GM23338 (cell line): ENCODE results near the gene LY6G6D. TPM values are rescaled to one million over a fixed set of nuclear protein-coding genes. Genes with fewer than 3 reads are reported as not detected.

Experiments
- ATAC-seq: fragments of 200-7000 bp; cut with Tn5 transposase; 3 replicates; pipeline ENCODE4 v1.9.1; 2020
- DNase-seq: peaks from one replicate; pipeline ENCODE4 v3.0.0-alpha.2; 2015; ENCODE audit warnings: low spot score
- H2AFZ ChIP-seq: fragments of 200-600 bp; sonication (generic); 2 replicates; pipeline ENCODE4 v1.8.0; 2016; ENCODE audit warnings: antibody characterized with exemption, mild to moderate bottlenecking, moderate library complexity
- H3F3A ChIP-seq: fragments of 200-600 bp; sonication (generic); replicated peaks from 2 replicates; pipeline ENCODE4 v1.8.0; 2017; ENCODE audit warnings: antibody characterized with exemption, mixed run types, low read depth
- H3K27ac ChIP-seq: fragments of 200-600 bp; sonication (generic); 2 replicates; pipeline ENCODE4 v1.6.1; 2016; ENCODE audit warnings: low read depth
- H3K27me3 ChIP-seq: fragments of 200-600 bp; sonication (generic); 2 replicates; pipeline ENCODE4 v1.8.0; 2016; ENCODE audit warnings: mild to moderate bottlenecking, mixed run types, moderate library complexity; ENCODE audit not compliant: insufficient read depth
- H3K36me3 ChIP-seq: fragments of 200-600 bp; sonication (generic); 2 replicates; pipeline ENCODE4 v1.8.0; 2016; ENCODE audit warnings: mild to moderate bottlenecking; ENCODE audit not compliant: insufficient read depth
- H3K4me1 ChIP-seq: fragments of 200-600 bp; sonication (generic); 2 replicates; pipeline ENCODE4 v1.8.0; 2016; ENCODE audit warnings: mild to moderate bottlenecking, moderate library complexity; ENCODE audit not compliant: insufficient read depth
- H3K4me2 ChIP-seq: fragments of 200-600 bp; sonication (generic); 2 replicates; pipeline ENCODE4 v1.7.1; 2017; ENCODE audit warnings: mixed run types
- H3K4me3 ChIP-seq: fragments of 200-600 bp; sonication (generic); 2 replicates; pipeline ENCODE4 v1.6.1; 2016; ENCODE audit warnings: mixed run types
- H3K79me2 ChIP-seq: fragments of 200-600 bp; sonication (generic); replicated peaks from 2 replicates; pipeline ENCODE4 v1.8.0; 2017; ENCODE audit warnings: mild to moderate bottlenecking; ENCODE audit not compliant: insufficient read depth
- H3K9me2 ChIP-seq: fragments of 200-600 bp; sonication (generic); 2 replicates; pipeline ENCODE4 v1.8.0; 2017; ENCODE audit not compliant: insufficient read depth
- H4K20me1 ChIP-seq: fragments of 200-600 bp; sonication (generic); replicated peaks from 2 replicates; pipeline ENCODE4 v1.8.0; 2017; ENCODE audit warnings: mild to moderate bottlenecking; ENCODE audit not compliant: insufficient read depth
- H3K27ac Mint-ChIP-seq: 2 replicates; pipeline ENCODE4 v1.8.0; 2020; ENCODE audit warnings: inconsistent platforms, mild to moderate bottlenecking, moderate library complexity, mixed read lengths
- H3K27me3 Mint-ChIP-seq: 3 replicates; pipeline ENCODE4 v1.8.0; 2022; ENCODE audit warnings: low read depth, mild to moderate bottlenecking, moderate library complexity, mixed read lengths, inconsistent platforms; ENCODE audit not compliant: insufficient read depth, poor library complexity
- H3K36me3 Mint-ChIP-seq: 3 replicates; pipeline ENCODE4 v1.8.0; 2021; ENCODE audit warnings: low read depth, mild to moderate bottlenecking, inconsistent platforms, moderate library complexity, mixed read lengths
- H3K4me1 Mint-ChIP-seq: 3 replicates; pipeline ENCODE4 v1.8.0; 2020; ENCODE audit warnings: mild to moderate bottlenecking, inconsistent platforms, mixed read lengths
- H3K4me3 Mint-ChIP-seq: 3 replicates; pipeline ENCODE4 v1.8.0; 2021; ENCODE audit warnings: moderate library complexity, mild to moderate bottlenecking, inconsistent platforms, mixed read lengths
- H3K9me3 Mint-ChIP-seq: 3 replicates; pipeline ENCODE4 v1.8.0; 2020; ENCODE audit warnings: moderate library complexity, mild to moderate bottlenecking, inconsistent platforms, mixed read lengths
- CREB1 ChIP-seq: fragments of 250-450 bp; sonication (Bioruptor Pico); IDR thresholded peaks from 2 replicates; pipeline ENCODE4 v1.5.0; 2020; ENCODE audit warnings: low read depth, mild to moderate bottlenecking, moderate library complexity
- EZH2 ChIP-seq: fragments of 200-600 bp; sonication (generic); IDR thresholded peaks from one replicate; pipeline ENCODE4 v1.8.0; 2017; ENCODE audit warnings: antibody characterized with exemption, mild to moderate bottlenecking, low read depth; ENCODE audit not compliant: unreplicated experiment
- EZH2phosphoT487 ChIP-seq: fragments of 200-600 bp; sonication (generic); IDR thresholded peaks from one replicate; pipeline ENCODE4 v1.8.1; 2018; ENCODE audit warnings: antibody characterized with exemption; ENCODE audit not compliant: unreplicated experiment
- JUNB ChIP-seq: IDR thresholded peaks from one replicate; pipeline ENCODE4 v1.6.1; 2016; ENCODE audit warnings: antibody characterized with exemption; ENCODE audit not compliant: unreplicated experiment
- NANOG ChIP-seq: IDR thresholded peaks from 2 replicates; pipeline ENCODE4 v1.6.1; 2016; ENCODE audit warnings: antibody characterized with exemption, borderline replicate concordance
- POLR2AphosphoS5 ChIP-seq: IDR thresholded peaks from 2 replicates; pipeline ENCODE4 v1.6.1; 2016; ENCODE audit warnings: antibody characterized with exemption, low read depth
- STAT1 ChIP-seq: IDR thresholded peaks from one replicate; pipeline ENCODE4 v1.6.1; 2016; ENCODE audit warnings: antibody characterized with exemption; ENCODE audit not compliant: unreplicated experiment
- ZNF114 ChIP-seq: fragments of 250-450 bp; sonication (Bioruptor Pico); IDR thresholded peaks from 2 replicates; pipeline ENCODE4 v1.5.0; 2020; ENCODE audit warnings: mild to moderate bottlenecking, moderate library complexity
- ZNF331 ChIP-seq: fragments of 250-450 bp; sonication (Bioruptor Pico); IDR thresholded peaks from 2 replicates; pipeline ENCODE4 v1.5.0; 2020; ENCODE audit warnings: low read depth, mild to moderate bottlenecking, moderate library complexity
- polyA plus RNA-seq: library from polyadenylated mRNA; unstranded; fragments of >200 nt; fragmentation: Nextera tagmentation; extraction: Ambion mirVana; gene quantifications from 2 replicates; pipeline ENCODE4 v1.2.1, GENCODE V29; 2016
- total RNA-seq: library from RNA; depleted of rRNA; stranded (reverse); fragments of >200 nt; shearing (Covaris generic); gene quantifications from 2 replicates; pipeline ENCODE4 v1.2.3, GENCODE V29; 2014
- TF ChIP-seq, protein P1 (sequence below): IDR thresholded peaks from one replicate; pipeline ENCODE4 v1.6.1; 2018; ENCODE audit warnings: antibody characterized with exemption; ENCODE audit not compliant: unreplicated experiment
- TF ChIP-seq, protein P2 (sequence below): IDR thresholded peaks from 2 replicates; pipeline ENCODE4 v1.6.1; 2016; ENCODE audit warnings: antibody characterized with exemption
- TF ChIP-seq, protein P3 (sequence below): fragments of 250-450 bp; sonication (Bioruptor Pico); IDR thresholded peaks from 2 replicates; pipeline ENCODE4 v1.5.0; 2020; ENCODE audit warnings: mild to moderate bottlenecking, moderate library complexity
- TF ChIP-seq, protein P4 (sequence below), 2 experiments: fragments of 200-600 bp in 1 of 2; sonication (generic) in 1 of 2; conservative IDR thresholded peaks; 2 replicates each; pipeline versions ENCODE4 v1.5.1 to v1.6.1; 2016 to 2017; ENCODE audit warnings: antibody characterized with exemption in 2 of 2, low read depth in 2 of 2, mild to moderate bottlenecking in 2 of 2, moderate library complexity in 1 of 2

LY6G6D gene
- total and polyA plus RNA-seq, 2 experiments from 2014 or later, result not detected

DNA sequence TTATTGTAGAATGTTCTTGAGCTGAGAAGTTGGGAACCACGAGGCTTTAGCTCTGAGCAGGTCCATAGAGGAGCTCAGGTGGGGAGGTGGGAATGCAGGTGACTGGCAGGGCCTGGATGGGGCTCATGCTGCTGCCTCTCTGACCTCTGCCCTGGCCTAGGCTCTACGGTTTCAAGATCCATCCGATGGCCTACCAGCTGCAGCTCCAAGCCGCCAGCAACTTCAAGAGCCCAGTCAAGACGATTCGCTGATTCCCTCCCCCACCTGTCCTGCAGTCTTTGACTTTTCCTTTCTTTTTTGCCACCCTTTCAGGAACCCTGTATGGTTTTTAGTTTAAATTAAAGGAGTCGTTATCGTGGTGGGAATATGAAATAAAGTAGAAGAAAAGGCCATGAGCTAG is 45.5 kb upstream of the LY6G6D start, which contains the start of gene LY6G5B:
LY6G5B (plus strand) TSS at position 301 of the 400 bp plus-strand sequence. CDS start 975 bp downstream, outside the sequence.
- H4K20me1 ChIP-seq, result peaks cover 12% of the 10 kb centered on the region; the same call in 1 of the 2 replicates
- Mint-ChIP-seq H3K9me3 (no peaks in the 10 kb centered on the region; the same call in 2 of the 3 replicates), H3K27me3 (peaks cover 18% of the 10 kb centered on the region), H3K4me1 (peaks cover 10% of the 10 kb centered on the region), H3K4me3 (no peak within 1 kb of the TSS; the same call in 2 of the 3 replicates), H3K27ac (no peak within 1 kb of the TSS), H3K36me3 (peaks cover 75% of the 10 kb centered on the region)
- peaks cover 34% of the 10 kb centered on the region for H3K36me3 ChIP-seq
- H2AFZ ChIP-seq, result no peak within 1 kb of the TSS
- H3K27me3 ChIP-seq, result no peaks in the 10 kb centered on the region
- TF ChIP-seq, protein P1, sequence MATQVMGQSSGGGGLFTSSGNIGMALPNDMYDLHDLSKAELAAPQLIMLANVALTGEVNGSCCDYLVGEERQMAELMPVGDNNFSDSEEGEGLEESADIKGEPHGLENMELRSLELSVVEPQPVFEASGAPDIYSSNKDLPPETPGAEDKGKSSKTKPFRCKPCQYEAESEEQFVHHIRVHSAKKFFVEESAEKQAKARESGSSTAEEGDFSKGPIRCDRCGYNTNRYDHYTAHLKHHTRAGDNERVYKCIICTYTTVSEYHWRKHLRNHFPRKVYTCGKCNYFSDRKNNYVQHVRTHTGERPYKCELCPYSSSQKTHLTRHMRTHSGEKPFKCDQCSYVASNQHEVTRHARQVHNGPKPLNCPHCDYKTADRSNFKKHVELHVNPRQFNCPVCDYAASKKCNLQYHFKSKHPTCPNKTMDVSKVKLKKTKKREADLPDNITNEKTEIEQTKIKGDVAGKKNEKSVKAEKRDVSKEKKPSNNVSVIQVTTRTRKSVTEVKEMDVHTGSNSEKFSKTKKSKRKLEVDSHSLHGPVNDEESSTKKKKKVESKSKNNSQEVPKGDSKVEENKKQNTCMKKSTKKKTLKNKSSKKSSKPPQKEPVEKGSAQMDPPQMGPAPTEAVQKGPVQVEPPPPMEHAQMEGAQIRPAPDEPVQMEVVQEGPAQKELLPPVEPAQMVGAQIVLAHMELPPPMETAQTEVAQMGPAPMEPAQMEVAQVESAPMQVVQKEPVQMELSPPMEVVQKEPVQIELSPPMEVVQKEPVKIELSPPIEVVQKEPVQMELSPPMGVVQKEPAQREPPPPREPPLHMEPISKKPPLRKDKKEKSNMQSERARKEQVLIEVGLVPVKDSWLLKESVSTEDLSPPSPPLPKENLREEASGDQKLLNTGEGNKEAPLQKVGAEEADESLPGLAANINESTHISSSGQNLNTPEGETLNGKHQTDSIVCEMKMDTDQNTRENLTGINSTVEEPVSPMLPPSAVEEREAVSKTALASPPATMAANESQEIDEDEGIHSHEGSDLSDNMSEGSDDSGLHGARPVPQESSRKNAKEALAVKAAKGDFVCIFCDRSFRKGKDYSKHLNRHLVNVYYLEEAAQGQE, result no peak
- TF ChIP-seq, protein P2, sequence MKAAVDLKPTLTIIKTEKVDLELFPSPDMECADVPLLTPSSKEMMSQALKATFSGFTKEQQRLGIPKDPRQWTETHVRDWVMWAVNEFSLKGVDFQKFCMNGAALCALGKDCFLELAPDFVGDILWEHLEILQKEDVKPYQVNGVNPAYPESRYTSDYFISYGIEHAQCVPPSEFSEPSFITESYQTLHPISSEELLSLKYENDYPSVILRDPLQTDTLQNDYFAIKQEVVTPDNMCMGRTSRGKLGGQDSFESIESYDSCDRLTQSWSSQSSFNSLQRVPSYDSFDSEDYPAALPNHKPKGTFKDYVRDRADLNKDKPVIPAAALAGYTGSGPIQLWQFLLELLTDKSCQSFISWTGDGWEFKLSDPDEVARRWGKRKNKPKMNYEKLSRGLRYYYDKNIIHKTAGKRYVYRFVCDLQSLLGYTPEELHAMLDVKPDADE, result no peak
- no peak for TF ChIP-seq POLR2AphosphoS5
- TF ChIP-seq ZNF331 (CRISPR knock-in tag), result no peak
- TF ChIP-seq, protein P3, sequence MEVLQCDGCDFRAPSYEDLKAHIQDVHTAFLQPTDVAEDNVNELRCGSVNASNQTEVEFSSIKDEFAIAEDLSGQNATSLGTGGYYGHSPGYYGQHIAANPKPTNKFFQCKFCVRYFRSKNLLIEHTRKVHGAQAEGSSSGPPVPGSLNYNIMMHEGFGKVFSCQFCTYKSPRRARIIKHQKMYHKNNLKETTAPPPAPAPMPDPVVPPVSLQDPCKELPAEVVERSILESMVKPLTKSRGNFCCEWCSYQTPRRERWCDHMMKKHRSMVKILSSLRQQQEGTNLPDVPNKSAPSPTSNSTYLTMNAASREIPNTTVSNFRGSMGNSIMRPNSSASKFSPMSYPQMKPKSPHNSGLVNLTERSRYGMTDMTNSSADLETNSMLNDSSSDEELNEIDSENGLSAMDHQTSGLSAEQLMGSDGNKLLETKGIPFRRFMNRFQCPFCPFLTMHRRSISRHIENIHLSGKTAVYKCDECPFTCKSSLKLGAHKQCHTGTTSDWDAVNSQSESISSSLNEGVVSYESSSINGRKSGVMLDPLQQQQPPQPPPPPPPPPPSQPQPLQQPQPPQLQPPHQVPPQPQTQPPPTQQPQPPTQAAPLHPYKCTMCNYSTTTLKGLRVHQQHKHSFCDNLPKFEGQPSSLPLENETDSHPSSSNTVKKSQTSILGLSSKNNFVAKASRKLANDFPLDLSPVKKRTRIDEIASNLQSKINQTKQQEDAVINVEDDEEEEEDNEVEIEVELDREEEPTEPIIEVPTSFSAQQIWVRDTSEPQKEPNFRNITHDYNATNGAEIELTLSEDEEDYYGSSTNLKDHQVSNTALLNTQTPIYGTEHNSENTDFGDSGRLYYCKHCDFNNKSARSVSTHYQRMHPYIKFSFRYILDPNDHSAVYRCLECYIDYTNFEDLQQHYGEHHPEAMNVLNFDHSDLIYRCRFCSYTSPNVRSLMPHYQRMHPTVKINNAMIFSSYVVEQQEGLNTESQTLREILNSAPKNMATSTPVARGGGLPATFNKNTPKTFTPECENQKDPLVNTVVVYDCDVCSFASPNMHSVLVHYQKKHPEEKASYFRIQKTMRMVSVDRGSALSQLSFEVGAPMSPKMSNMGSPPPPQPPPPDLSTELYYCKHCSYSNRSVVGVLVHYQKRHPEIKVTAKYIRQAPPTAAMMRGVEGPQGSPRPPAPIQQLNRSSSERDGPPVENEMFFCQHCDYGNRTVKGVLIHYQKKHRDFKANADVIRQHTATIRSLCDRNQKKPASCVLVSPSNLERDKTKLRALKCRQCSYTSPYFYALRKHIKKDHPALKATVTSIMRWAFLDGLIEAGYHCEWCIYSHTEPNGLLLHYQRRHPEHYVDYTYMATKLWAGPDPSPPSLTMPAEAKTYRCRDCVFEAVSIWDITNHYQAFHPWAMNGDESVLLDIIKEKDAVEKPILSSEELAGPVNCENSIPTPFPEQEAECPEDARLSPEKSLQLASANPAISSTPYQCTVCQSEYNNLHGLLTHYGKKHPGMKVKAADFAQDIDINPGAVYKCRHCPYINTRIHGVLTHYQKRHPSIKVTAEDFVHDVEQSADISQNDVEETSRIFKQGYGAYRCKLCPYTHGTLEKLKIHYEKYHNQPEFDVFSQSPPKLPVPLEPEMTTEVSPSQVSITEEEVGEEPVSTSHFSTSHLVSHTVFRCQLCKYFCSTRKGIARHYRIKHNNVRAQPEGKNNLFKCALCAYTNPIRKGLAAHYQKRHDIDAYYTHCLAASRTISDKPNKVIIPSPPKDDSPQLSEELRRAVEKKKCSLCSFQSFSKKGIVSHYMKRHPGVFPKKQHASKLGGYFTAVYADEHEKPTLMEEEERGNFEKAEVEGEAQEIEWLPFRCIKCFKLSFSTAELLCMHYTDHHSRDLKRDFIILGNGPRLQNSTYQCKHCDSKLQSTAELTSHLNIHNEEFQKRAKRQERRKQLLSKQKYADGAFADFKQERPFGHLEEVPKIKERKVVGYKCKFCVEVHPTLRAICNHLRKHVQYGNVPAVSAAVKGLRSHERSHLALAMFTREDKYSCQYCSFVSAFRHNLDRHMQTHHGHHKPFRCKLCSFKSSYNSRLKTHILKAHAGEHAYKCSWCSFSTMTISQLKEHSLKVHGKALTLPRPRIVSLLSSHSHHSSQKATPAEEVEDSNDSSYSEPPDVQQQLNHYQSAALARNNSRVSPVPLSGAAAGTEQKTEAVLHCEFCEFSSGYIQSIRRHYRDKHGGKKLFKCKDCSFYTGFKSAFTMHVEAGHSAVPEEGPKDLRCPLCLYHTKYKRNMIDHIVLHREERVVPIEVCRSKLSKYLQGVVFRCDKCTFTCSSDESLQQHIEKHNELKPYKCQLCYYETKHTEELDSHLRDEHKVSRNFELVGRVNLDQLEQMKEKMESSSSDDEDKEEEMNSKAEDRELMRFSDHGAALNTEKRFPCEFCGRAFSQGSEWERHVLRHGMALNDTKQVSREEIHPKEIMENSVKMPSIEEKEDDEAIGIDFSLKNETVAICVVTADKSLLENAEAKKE, result no peak
- TF ChIP-seq JUNB, result no peak
- TF ChIP-seq ZNF114 (CRISPR knock-in tag), result no peak
- TF ChIP-seq STAT1, result no peak
- no peak for TF ChIP-seq NANOG
- no peak for TF ChIP-seq EZH2
- TF ChIP-seq, protein P4, sequence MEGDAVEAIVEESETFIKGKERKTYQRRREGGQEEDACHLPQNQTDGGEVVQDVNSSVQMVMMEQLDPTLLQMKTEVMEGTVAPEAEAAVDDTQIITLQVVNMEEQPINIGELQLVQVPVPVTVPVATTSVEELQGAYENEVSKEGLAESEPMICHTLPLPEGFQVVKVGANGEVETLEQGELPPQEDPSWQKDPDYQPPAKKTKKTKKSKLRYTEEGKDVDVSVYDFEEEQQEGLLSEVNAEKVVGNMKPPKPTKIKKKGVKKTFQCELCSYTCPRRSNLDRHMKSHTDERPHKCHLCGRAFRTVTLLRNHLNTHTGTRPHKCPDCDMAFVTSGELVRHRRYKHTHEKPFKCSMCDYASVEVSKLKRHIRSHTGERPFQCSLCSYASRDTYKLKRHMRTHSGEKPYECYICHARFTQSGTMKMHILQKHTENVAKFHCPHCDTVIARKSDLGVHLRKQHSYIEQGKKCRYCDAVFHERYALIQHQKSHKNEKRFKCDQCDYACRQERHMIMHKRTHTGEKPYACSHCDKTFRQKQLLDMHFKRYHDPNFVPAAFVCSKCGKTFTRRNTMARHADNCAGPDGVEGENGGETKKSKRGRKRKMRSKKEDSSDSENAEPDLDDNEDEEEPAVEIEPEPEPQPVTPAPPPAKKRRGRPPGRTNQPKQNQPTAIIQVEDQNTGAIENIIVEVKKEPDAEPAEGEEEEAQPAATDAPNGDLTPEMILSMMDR (conservative IDR thresholded peaks at IDR 0.05; ENCODE audit: low read depth in 2 of 2), result no peak
- no peak for TF ChIP-seq CREB1 (CRISPR knock-in tag)
- no peak for TF ChIP-seq EZH2phosphoT487
- H3K4me1 ChIP-seq, result peaks cover 3% of the 10 kb centered on the region; the same call in 1 of the 2 replicates
- no peak within 1 kb of the TSS for H3K4me2 ChIP-seq
- no peak within 1 kb of the TSS for H3K4me3 ChIP-seq
- peaks cover 2% of the 10 kb centered on the region; the same call in 1 of the 2 replicates for H3F3A ChIP-seq
- H3K27ac ChIP-seq, result no peak within 1 kb of the TSS
- ATAC-seq (no peak), DNase-seq (no peak)
- no peaks in the 10 kb centered on the region for H3K9me2 ChIP-seq
- H3K79me2 ChIP-seq, result peaks cover 29% of the 10 kb centered on the region
